Astrocyte of the spinal cord (primary cell): Measurements from ENCODE around the gene AIRE.

Source experiments
- DNase-seq: peaks from one replicate; pipeline ENCODE4 v3.0.0; 2011; ENCODE audit warnings: low read depth, low spot score
- H3K4me3 ChIP-seq: 2 replicates; pipeline ENCODE4 v1.5.1; 2011; ENCODE audit warnings: low read depth, mild to moderate bottlenecking, low read length, moderate library complexity
- in situ Hi-C: cut with HindIII; loops from 2 replicates; pipeline ENCODE4 v1.10.0; 2017; ENCODE audit warnings: low sequenced_read_pairs
- TF ChIP-seq, protein P1 (sequence below): IDR thresholded peaks from 2 replicates; pipeline ENCODE4 v1.5.1; 2012; ENCODE audit warnings: low read depth, mild to moderate bottlenecking, low read length, inconsistent platforms

Gene AIRE

DNA sequence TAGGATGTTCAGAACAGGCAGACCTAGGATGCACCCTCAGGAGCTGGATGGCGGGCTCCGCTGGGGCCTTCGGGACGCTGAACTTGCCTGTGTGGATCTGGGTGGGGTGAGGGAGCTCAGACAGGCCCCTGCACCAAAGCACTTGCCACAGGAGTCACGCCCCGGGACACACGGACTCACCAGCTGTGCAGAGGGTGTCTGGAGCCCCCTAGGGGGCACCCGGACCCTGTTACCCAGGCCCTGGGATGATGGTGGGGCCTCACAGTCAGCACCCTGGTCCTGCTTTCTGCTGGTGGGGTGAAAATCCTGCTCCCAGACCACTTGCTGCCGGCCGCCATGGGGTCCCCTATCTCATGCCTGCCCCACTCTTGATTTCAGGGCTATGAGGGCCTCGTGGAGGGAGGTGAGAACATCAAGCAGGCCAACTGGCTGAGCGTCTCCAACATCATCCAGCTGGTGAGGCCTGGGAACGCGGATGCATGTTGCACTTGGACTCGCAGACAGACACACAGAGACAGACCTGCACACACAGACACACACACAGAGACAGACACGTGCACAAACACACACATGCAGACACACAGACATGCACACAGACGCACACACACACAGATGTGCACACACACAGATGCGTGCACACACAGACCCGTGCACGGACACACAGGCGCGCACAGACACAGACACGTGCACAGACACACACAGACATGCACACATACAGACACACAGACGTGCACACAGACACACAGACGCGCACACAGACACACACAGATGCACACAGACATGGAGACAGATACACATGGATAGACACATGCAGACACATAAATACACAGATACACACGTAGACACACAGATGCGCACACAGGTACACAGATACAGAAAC, 25.2 kb downstream of the AIRE start:
- in situ Hi-C loops = no loop called here
- H3K4me3 ChIP-seq = no peak overlapping the region
- TF ChIP-seq, protein P1, sequence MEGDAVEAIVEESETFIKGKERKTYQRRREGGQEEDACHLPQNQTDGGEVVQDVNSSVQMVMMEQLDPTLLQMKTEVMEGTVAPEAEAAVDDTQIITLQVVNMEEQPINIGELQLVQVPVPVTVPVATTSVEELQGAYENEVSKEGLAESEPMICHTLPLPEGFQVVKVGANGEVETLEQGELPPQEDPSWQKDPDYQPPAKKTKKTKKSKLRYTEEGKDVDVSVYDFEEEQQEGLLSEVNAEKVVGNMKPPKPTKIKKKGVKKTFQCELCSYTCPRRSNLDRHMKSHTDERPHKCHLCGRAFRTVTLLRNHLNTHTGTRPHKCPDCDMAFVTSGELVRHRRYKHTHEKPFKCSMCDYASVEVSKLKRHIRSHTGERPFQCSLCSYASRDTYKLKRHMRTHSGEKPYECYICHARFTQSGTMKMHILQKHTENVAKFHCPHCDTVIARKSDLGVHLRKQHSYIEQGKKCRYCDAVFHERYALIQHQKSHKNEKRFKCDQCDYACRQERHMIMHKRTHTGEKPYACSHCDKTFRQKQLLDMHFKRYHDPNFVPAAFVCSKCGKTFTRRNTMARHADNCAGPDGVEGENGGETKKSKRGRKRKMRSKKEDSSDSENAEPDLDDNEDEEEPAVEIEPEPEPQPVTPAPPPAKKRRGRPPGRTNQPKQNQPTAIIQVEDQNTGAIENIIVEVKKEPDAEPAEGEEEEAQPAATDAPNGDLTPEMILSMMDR = no peak

DNA sequence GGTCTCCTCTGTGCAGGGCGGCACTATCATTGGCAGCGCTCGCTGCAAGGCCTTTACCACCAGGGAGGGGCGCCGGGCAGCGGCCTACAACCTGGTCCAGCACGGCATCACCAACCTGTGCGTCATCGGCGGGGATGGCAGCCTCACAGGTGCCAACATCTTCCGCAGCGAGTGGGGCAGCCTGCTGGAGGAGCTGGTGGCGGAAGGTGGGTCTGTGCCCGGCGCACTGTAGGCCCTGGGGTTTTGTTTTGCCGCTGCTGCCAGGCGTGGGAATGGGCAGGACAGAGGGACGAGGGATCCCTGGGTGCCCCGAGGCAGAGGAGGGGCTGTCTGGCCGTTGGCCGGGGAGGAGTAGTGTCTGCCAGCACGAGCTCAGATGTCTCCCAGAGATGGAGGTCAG, 26.4 kb downstream of the AIRE start:
- in situ Hi-C loops = no loop called here
- H3K4me3 ChIP-seq = no peak overlapping the region
- TF ChIP-seq, protein P1 = no peak
- DNase-seq = no peak

More for the DNA sequence above, 25.2 kb downstream of the AIRE start:
- DNase-seq = no peak

DNA sequence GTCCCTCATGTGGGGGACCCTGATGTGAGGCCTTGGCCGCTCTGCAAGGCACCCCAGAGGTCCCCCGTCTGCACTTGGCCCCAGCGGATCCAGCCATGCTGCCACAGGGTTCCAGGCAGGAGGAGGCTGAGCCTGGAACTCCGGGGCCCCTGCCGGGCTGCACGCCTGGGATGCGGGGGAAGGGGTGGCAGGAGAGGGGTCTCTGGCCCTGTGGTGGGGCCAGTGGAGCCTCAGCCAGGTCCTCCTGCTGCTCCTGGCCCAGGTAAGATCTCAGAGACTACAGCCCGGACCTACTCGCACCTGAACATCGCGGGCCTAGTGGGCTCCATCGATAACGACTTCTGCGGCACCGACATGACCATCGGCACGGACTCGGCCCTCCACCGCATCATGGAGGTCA, 27.0 kb downstream of the AIRE start:
- no peak for DNase-seq
- H3K4me3 ChIP-seq = no peak overlapping the region
- in situ Hi-C loops = no loop called here
- TF ChIP-seq, protein P1 = no peak

DNA sequence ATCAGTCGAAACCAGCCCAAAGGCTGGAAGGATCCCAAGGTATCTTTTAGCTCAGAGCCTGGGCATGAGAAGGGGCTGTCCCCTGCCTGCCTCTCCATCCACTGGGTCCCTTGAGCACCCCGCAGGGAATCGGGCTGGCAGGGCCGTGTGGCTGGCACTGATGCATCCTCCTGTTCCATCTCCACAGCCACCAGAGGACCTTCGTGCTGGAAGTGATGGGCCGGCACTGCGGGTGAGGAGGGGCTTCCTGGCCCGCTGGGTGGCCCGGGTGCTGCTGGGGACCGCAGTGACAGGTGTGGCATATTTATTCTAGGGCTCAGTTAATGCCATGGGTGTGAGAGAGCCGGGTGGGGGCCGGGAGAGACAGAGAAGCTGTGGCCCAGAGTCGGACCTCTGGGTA, 27.8 kb downstream of the AIRE start:
- H3K4me3 ChIP-seq = no peak overlapping the region
- in situ Hi-C loops = no loop called here
- DNase-seq = no peak
- TF ChIP-seq, protein P1 = no peak

DNA sequence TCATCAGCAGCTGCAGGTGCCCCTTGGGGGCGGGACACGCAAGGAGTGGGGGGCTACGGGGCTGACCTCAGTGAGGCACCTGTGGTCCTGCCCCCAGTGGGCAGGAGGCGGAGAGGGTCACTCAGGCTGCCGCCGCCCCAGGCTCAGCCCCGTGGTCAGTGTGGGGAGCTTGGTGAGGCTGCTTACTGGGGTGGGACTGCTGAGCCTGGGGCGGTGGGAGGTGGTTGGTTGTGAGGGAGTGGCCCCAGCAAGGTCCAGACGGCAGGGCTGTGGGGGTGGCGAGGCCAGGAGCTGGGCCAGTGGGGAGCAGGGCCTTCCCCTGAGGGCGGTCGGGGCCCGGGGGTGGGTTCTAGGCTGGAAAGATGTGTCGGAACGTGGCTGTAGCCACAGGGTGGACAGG, 28.5 kb downstream of the AIRE start:
- no peak for DNase-seq
- TF ChIP-seq, protein P1 = no peak
- in situ Hi-C loops = no loop called here
- H3K4me3 ChIP-seq = no peak overlapping the region

- in situ Hi-C loops = no loop called here
- no peak overlapping the region for H3K4me3 ChIP-seq
- TF ChIP-seq, protein P1 = no peak
- DNase-seq = no peak
These were observed 28.9 kb downstream of the AIRE start for GRCh38 chr21:44314561-44314960.
